Activated CD8-positive, alpha-beta memory T cell treated with anti-CD3 and anti-CD28 coated beads for 4 hours (primary cell): Measurements from ENCODE around the gene RBFOX2.

Experiments
- DNase-seq, 2 donors: peaks; one replicate each; pipeline ENCODE4 v3.0.0-alpha.2; 2020; ENCODE audit warnings: low read depth in 2 of 2

The RBFOX2 gene

DNA sequence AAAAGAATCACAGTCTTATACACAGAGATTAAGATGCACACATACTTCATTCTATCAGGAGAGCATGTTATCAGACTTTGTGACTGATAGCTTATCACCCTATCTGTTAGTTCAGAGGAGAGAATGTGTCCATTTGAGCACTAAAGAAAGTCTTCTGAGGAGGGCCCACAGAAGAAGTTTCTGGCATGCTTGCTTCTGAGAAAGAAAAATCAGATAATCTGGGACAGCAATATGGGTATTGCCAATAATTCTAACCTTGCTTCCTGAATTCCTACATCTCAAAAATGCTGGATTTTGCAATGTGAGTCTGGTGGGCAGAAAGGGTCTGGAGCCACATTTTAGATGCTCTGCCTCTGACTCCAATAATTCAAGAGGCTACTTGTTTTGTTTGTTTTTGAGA is 128.9 kb downstream of the RBFOX2 start:
- no peak for DNase-seq

DNA sequence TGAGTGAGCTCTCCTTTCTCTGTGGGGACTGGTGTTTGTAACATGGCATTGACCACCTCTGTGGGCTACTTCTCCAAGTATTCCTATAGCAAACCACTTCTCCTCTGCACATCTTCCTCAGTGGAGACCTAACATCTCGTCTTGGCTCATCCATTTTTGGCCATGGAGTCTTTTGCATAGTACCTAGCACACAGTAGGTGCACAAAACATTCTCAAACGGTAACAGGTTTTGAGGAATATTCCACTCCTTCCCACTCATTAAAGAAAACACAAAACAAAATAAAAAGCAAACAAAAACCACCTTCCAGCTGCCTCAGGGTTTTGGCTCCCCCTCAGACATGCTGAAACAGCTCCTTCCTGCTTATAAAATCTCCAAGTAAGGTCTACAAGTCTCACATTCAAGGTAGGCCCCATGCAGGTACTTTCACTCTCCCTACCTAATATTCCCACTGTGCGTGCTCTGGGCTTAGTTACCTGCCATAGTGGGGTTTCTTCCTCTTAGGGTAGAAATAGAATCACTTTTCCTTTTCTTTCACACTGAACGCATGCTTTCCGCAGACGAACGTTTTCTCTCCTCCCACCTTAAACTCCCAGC is 132.4 kb downstream of the RBFOX2 start:
- DNase-seq, result no peak

DNA sequence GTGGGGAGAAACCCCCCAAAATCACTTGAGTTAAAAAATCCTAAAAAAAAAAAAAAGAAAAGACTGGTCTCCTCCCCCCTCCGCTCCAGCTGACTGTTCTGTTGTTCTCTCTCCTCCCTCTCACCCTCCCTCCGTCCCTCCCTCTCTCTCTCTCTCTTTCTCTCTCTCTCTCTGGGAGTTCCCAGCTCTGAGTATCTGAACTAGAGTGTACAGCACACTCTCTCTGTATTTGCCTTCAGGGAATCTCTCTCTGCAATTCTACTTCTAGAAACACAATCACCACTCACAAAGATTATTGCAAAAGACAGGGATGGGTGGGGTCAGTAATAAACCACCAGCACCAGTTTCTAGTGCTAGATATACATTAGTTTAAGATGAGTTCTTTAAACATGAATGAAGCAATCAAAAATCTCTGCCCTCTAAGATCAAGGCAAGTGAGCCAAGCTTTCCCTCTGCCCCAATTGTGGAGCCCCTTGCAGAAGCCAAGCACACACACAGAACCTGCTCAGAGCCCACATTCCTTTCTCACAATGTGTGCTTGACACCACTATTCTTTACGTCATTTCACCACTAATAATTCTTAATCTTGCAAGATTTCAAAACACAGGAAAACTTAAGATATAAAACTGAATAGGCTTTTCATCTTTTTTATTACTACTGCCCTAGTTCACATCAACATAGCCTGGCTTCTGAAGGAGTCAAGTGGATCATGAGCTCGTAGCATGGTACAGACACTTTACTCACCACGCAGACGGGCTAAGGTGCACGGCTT is 133.5 kb downstream of the RBFOX2 start:
- DNase-seq, result no peak

DNA sequence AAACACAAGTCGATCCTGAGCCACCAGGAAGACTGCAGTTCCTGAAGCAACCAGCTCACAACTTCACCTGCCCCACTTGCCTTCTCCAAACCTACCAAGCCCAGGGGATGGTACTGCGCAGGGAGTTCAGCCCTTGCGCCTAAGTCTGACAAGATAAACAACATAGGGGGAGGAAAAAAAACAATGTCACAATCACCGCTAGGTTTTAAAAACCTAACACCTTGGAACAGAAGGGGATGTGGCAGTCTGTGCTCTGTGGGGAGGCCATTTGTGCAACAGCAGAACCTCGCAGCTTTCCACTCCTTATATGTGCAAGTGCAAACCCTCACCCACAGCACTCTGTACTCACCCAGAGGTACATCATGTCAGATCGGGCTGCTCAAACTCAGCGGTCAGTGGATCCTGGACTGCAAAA is 134.2 kb downstream of the RBFOX2 start:
- no peak for DNase-seq

DNA sequence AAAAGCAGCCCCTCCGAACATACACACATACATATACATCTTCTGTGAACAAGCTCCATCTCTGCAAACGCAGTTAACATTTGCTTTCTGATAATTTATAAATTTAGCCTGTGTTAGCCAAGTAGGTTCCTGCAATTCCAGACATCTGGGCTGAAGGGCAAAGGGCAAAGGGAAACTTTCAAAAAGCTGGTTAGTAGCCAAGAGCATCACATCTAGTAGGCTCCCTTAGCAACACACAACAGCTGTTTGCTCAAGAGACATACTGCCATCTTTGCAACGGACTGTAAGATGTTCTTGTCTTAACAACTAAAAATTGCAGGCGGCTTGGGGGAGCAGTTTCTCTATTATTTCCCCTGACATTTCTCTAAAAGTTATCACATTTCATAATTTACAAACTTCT is 134.9 kb downstream of the RBFOX2 start:
- no peak for DNase-seq

DNA sequence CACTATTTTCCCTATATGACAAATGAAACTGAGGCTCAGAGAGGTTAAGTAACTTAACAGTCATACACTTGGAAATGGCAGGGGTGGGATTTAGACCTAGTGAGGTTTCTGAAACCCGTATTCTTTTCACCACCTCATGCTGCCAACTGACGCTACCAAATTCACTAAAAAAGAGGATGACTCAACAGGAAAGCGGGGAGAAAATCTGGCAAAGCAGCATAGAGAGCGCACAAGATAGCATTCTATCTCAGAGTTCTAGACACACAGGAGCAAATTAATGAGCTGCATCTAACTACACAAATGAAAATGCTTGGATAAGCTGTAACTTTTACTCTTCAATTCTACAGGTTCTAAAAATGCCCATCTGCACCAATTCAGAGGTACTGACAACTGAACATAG is 136.4 kb downstream of the RBFOX2 start:
- DNase-seq, result no peak

DNA sequence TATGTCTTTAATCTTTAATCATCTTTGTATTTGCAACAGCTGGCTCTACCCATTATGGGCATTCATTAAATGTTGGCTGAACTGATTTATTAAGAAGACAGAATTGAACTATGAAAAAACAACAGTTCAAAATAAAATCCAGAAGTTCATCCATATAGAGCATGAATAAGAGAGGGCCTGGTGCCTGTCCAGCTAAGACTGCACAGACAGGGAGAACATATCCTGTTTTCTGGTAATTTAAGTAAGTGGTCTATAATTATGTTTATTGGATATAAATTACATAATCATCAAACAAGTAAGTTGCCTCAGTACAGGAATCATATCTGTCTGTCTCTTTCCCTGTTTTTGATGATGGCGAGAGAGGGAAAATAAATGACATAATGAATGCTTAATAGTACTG is 137.2 kb downstream of the RBFOX2 start:
- no peak for DNase-seq

DNA sequence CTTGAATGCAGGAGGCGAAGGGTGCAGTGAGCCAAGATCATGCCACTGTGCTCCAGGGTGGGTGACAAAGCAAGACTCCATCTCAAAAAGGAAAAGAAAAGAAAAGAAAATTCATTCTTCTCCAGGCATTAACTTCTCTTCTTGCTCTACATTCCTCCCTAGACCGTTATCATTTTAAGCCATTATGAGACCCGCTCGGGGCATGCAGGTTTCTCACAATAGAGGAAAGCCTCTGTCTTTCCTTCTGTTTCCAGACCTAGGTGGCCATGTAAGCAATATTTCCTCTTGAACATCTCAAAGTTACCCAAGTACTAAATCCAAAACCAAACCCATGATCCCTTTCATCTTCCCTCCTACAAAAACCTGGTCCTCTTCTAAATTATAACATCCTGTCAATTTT is 139.6 kb downstream of the RBFOX2 start:
- DNase-seq, result no peak

DNA sequence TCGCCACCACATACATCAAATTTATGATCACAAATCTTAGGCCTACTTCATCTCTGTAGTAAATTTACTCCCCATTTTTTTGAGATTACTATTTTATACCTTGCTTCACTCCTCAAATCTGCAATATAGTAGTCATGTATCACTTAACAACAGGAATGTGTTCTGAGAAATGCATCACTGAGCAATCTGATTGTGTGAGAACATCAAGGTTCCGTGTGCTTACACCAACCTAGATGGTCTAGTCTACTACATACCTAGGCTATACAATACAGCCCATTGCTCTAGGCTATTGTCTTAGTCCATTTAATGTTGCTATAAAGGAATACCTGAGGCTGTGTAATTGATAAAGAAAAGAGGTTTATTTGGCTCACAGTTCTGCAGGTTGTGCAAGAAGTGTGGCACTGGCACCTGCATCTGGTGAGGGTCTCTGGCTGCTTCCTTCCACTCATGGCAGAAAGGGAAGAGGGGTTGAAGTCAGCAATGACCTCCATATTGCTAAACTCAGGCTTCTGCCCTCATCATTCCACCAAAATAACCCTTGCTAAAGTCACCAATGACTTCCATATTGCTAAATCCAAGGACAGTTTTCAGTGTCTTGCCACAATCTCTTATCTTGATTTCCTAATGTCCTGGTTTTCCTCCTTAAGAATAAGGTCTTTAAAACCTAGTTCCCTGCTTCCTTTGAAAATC is 140.3 kb downstream of the RBFOX2 start:
- no peak for DNase-seq

DNA sequence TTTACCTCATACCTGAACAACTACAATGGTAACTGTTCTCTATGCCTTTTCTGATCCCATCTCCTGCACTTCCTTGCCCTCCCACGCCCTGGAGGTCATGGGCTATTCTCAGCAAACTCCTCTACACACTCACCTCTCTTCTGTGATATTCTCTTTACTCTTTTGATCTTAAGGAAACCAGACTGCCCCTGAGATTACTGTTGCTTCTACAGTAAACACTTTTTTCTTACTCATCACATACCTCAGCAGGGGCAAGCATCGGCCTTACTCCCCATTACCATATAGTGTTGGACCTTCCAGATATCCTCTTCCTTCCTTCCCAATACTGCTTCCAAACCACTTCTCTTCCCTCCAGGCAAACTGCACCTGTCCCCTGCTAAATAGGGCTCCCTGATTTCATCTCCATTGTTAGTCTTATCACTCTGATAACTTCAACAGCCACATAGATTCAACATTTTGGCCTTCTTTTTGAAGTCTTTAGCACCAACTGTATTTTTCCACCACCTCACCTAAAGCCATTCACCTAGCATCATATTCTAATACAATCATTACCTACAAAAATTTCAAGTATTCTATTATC is 141.2 kb downstream of the RBFOX2 start:
- no peak for DNase-seq

DNA sequence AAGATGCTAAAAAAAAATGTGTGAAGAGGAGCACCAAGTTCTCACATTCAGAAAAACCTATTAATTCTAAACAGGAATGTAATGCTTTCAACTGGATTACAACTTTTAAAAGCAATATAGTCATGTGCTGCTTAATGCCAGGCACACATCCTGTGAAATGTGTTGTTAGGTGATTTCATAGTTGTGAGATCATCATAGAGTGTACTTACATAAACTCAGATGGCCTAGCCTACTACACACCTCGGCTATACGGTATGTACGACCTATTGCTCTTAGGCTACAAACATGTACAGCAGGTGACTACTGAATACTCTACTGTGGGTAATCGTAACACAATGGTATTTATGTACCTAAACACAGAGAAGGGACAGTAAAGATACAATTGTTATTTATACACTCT is 142.3 kb downstream of the RBFOX2 start:
- no peak for DNase-seq

DNA sequence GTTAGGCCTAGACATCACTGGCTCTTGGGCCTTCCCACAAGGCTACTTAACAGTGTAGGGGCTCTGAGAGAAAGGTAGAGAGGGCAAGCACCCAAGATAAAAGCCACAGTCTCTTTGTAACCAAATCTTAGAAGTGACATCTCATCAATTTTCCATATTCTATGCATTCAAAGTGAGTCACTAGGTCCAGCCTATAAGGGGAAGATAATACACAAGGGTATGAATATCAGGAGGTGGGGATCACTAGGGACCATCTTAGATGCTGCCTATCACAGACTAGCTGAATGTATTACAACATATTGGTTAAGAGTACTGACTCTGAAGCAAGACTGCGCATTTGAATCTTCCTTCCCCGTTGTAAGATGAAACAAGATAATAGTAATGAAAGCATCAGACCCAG is 144.1 kb downstream of the RBFOX2 start:
- DNase-seq, result no peak

DNA sequence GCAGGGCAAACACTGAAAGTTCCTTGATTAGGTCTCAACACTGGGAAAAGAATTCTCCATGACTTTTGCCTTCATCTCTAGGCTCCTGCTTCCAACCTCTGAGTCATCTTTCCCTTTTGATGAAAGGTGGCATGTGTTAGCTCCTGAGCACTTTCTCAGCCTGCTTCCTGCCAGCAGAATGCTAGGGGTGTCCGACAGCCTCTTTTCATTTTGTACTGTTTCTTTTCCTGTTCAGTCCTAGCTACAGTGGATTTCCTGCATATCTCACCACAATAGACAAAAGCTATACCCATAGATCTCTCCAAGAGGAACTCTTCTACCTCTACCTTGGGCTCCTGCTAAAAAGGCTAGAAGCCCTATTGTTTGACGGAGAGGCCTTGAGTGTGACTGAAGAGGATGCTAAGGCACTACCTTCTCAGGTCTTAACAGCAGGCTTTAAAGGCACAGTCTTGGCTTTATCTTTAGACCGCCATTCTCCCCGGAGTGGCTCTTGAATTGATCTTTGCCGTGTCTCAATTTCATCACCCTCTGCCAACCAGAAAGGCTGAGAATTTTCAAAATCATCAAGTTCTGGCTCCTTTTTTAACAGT is 145.5 kb downstream of the RBFOX2 start:
- no peak for DNase-seq

DNA sequence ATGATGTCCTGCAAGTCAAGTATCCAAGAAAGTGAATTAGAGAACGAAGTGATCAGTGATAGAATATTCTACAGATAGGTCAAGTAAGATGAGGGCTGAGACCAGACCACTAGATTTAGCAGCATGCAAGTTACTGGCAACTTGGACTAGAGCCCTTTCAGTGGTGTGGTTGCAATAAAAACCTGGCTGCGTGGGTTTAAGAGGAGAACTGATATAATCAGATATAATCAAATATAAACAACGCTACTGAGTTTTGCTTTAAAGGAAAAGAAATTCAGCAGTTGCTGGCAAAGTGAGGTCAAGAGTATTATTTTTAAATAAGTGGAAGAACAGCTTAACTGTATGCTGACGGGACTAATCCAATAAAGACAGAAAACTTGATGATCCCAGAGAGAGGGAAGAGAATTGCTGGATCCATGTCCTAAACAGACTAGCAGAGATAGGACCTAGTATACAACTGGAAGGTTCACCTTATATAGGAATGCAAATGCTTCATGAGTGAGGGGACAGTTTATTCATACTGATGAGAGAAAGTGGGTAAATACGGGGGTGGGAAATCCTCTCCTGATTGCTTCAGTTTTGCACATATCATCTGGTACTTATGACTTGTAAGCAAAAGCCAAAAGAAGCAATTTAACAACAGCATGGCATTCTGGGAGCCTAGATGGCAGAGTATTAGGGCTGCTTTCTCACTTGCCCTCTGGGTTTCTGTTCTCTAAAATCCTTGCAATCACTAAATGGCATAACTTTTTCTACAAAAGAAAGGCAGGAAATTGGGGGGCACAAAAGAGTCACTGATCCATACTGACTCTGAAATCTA is 146.2 kb downstream of the RBFOX2 start:
- no peak for DNase-seq

DNA sequence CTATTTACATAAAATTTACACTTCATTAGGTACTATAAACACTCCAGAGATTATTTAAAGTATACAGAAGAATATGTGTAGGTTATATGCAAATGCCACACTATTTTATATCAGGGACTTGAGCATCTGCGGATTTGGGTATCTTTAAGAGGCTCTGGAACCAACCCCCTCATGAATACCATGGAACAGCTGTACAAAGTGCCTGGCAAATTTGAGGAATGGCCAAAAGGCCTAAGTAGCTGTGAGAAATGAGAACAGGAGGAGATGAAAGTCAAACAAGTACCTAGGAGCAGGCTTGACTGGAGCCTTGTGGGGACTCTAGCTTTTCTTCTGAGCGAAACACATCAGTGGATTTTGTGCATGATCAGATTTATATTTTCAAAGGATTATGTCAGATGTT is 149.3 kb downstream of the RBFOX2 start:
- no peak for DNase-seq

DNA sequence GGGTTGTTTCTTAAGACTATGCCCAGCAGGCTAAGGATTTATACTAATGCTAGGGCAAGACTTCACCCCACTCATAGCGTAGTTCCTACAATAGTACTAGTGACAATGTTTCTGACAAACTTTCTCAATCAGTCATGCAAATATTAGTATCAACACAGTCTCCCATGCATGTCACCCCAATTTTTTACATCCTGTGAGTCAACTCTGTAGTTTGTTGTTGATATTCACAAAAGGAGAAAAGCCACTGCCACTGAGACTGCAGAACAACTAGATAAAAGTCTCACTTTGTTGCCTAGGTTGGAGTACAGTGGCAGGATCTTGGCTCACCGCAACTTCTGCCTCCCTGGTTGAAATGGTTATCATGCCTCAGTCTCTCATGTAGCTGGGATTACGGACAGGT is 155.2 kb downstream of the RBFOX2 start:
- DNase-seq, result no peak

DNA sequence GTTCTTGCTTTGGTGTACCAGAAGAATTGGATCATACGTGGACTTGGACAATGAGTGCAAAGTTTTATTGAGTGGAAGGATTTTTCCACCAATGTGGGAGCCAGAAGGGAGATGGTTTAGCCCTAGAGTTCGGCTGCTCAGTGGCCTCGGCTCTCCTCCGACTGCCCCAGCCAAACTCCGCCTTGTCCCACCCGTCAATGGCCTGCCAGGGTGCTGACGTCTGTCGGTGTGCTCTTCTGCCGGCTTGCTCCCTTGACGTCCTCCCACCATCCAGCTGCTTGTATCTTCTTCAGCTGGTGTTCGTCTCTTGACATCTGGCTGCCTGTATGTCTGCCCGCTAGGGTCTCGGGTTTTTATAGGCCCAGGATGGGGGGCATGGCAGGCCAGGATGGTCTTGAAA is 156.2 kb downstream of the RBFOX2 start:
- no peak for DNase-seq

DNA sequence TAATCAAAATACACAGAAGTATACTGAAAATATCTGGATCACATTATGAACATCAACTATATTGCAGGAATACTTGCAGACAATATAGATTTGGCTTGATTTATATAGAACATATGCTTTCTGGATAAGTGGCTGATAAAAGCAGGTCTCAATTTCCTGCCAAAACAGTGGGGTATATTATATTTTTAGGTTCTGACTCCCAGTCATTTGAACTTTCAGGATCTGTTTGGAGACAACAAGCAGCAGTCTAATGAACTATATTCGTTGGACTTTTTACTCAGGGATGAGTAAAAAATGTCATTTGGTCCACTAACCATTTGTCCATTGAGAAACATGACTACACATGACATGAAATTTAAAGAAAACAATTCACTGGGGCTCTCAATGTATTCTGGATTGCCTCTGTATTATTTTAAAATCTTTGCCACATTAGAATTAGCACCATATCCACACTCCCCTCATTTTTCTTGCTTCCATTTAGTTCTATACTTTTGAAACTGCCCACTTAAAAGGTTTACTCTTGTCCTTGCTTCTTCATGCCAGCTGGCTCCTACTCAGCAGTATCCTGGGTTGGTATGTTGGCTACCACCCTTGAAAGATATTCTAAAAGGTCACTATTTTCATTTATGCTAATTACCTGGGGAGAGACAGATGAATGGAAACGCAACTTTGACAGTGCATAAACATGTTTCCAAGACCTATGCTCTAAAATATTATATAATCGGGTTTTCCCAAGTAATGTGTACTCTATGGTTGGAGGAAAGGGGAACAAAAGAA is 157.9 kb downstream of the RBFOX2 start:
- no peak for DNase-seq

DNA sequence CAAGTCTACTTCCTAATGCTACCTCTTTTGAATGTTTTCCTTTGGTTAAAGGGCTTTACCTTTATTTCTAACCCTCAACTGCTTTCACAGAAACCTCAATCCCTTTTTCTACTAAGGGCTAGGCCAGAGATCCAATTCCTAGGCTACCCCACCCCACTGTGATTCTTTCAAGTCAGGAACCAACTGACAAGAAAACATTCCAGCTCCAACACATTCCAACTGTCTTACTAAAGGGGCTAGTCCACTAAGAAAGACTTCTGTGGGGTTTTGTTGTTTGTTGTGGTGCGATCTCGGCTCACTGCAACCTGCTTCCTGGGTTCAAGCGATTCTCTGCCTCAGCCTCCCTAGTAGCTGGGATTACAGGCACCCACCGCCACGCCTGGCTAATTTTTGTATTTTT is 159.7 kb downstream of the RBFOX2 start:
- no peak for DNase-seq

DNA sequence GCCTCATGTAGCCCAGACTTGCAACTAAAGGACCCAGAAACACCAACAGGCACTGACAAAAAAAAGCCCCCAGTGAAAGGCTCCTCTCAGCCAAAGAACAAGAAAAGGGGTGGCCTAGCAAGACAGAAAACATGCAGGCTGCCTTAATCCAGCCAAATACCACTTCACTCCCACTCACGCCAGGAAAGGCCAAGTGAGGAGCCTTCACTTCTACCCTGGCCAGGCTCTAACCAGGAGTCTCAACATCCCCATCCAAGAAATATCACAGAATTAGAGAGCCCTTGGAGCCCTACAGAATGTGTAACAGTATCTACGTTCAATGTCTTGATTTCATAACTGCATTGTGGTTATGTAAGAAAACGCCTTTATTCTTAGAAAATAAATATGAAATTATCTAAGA is 162.0 kb downstream of the RBFOX2 start:
- no peak for DNase-seq
